GM18505 (cell line): ENCODE results near the gene ZNF516.

Experiments
- ATAC-seq: cut with Tn5 transposase; IDR thresholded peaks from one replicate; pipeline ENCODE4 v1.9.1; 2021; ENCODE audit not compliant: unreplicated experiment
- POLR2A ChIP-seq: IDR thresholded peaks from 4 replicates; pipeline ENCODE4 v1.6.1; 2011; ENCODE audit warnings: borderline replicate concordance; ENCODE audit not compliant: insufficient read depth, insufficient read length; ENCODE audit errors: extremely low read depth

Gene ZNF516

GRCh38 chr18:76405681-76406356 lies 89.2 kb downstream of the ZNF516 start:
- no peak for TF ChIP-seq POLR2A
- no peak for ATAC-seq

GRCh38 chr18:76405280-76405679 lies 89.8 kb downstream of the ZNF516 start:
- TF ChIP-seq POLR2A = no peak
- ATAC-seq = no peak

- no peak for TF ChIP-seq POLR2A
- ATAC-seq = no peak
Measured at GRCh38 chr18:76404345-76404831, 90.7 kb downstream of the ZNF516 start.

- no peak for TF ChIP-seq POLR2A
- no peak for ATAC-seq
Measured at GRCh38 chr18:76402026-76402990, 92.7 kb downstream of the ZNF516 start.

GRCh38 chr18:76401498-76401897 lies 93.5 kb downstream of the ZNF516 start:
- no peak for TF ChIP-seq POLR2A
- no peak for ATAC-seq

- TF ChIP-seq POLR2A = no peak
- no peak for ATAC-seq
Measured at GRCh38 chr18:76399613-76400391, 95.2 kb downstream of the ZNF516 start.

GRCh38 chr18:76398896-76399612 lies 96.0 kb downstream of the ZNF516 start:
- peak; percentile 85 for ATAC-seq
- TF ChIP-seq POLR2A = no peak

- ATAC-seq = no peak
- no peak for TF ChIP-seq POLR2A
Measured at GRCh38 chr18:76398295-76398694, 96.7 kb downstream of the ZNF516 start.

GRCh38 chr18:76397631-76398030 lies 97.4 kb downstream of the ZNF516 start:
- no peak for ATAC-seq
- TF ChIP-seq POLR2A = no peak

- no peak for ATAC-seq
Measured at GRCh38 chr18:76396792-76397191, 98.2 kb downstream of the ZNF516 start.

GRCh38 chr18:76395609-76396008 lies 99.4 kb downstream of the ZNF516 start:
- no peak for TF ChIP-seq POLR2A
- ATAC-seq = no peak

More at GRCh38 chr18:76396792-76397191, 98.2 kb downstream of the ZNF516 start:
- no peak for TF ChIP-seq POLR2A

- TF ChIP-seq POLR2A = no peak
- no peak for ATAC-seq
Measured at GRCh38 chr18:76394780-76395476, 100.1 kb downstream of the ZNF516 start.
